ENCODE measurements around the gene SOD2.
"Not testable (repeated sequence)": the region's sequence is repeated elsewhere in the genome, so short reads cannot be mapped to it uniquely, and the experiment has no call there.

Gene SOD2

DNA sequence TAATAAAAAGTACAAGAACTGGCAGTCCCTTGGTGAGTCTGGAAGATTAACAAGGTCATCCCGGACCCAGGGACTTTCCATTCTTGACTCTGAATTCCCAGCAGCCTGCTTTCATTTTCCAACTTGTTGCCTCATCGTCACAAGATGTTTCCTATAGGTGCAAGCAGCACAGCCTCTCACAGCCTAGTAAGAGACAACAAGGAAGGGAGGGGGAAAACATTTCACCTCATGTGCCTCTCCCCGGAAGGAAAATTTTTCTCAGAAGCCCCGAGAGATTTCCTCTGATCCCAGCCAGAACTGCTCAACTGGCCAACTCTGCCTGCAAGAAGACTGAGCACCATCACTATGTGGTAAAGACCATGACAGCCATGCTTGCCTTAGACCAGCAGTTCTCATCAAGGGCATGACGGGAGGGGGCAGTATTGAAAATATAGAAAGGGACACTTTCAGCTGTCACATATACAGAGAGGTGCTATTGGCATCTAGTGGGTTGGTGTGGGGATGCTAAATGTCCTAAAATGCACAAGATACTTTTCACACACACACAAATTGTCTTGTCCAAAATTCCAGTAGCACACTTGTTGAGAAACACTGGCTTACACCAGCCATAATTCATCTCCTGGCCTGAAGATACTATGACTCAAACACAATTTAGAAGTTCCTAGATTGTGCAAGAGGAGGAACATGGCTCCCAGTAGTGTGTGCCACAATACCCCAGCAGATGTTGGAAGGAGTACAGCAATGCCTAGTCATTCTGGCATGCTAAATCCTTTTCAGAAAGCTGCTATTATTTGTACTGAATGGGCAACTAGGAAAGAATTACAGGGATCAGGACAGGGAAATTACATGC is 23.4 kb upstream of the SOD2 start:
- DNase-seq (ENCODE audit: low read depth in 3 of 3, low spot score in 1 of 3): no peak

DNA sequence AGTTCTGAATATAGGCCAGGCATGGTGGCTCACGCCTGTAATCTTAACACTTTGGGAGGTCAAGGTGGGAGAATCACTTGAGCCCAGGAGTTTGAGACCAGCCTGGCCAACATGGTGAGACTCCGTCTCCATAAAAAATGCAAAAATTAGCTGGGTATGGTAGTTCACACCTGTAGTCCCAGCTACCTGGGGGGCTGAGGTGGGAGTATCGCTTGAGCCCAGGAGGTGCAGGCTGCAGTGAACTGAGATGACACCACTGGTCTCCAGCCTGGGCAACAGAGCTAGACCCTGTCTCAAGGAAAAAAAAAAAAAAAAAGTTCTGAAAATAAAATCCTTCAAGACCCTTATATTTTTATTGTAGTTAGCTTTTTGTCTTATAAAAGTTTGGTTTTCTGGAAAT is 22.6 kb upstream of the SOD2 start:
- DNase-seq (ENCODE audit: low read depth in 3 of 3, low spot score in 1 of 3): no peak

DNA sequence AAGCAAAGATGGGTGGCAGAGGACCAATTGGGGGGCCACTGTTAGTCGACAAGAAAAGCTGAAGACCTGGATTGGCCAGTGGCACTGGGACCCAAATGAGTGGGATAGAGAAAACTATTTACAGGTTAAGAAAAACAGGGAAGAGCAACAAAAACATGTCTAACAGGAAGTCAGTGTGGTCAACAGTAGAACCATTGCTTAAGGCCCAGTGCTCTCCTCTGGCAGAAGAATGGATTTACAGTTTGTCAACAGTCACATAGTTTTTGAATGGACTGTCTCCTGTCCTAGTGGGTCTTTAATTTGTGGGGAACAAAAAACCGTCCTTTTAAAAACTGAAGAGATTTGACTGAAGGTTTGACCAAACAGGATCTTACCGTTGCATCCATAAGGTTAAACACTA is 22.1 kb upstream of the SOD2 start:
- no peak for DNase-seq (ENCODE audit: low read depth in 3 of 3, low spot score in 1 of 3)

DNA sequence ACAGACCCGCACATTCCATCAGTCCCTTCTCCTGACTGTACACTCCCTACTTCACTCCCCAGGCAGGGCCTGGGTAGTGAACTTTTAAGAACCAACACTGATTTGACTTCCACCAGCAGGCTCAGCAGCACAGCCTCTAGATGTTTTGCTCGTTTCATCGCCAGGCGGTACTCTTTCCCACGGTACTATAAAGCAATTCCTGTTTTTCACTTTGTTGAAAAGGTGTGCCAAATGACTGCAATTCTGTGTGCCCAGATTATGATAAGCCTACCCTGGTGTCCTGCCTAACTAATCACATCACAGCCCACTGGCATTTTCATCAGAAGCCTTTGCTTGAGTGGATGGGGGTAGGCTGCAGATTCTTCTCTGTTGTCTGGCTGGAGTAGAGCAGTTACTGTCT is 21.4 kb upstream of the SOD2 start:
- no peak for DNase-seq (ENCODE audit: low read depth in 3 of 3, low spot score in 1 of 3)

DNA sequence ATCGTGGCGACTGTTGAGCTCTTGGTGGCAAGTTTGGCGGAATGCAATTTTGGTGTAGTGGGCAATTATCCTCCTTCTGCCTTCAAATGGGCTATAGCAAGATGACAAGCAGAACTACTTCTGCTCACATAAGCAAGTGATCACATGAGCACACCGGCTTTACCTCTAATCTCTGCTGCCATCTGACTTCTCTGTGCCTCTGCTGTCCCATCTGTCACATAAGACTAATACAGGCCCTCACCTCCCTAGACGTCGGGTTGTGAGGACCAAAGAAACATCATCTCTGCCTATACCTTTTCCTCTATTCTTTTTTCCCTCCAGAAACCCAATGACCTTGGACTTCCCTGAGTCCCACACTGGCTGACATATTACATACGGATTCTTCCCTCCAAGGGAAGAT is 20.9 kb upstream of the SOD2 start:
- no peak for DNase-seq (ENCODE audit: low read depth in 3 of 3, low spot score in 1 of 3)

DNA sequence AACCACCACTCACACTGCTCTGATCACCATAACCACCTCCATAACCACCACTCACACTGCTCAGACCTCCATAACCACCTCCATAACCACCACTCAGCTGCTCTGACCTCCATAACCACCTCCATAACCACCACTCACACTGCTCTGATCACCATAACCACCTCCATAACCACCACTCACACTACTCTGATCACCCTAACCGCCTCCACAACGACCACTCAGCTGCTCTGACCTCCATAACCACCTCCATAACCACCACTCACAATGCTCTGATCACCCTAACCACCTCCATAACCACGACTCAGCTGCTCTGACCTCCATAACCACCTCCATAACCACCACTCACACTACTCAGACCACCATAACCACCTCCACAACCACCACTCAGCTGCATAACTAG is 19.3 kb upstream of the SOD2 start:
- not testable (repeated sequence) for DNase-seq (ENCODE audit: low read depth in 3 of 3, low spot score in 1 of 3)

DNA sequence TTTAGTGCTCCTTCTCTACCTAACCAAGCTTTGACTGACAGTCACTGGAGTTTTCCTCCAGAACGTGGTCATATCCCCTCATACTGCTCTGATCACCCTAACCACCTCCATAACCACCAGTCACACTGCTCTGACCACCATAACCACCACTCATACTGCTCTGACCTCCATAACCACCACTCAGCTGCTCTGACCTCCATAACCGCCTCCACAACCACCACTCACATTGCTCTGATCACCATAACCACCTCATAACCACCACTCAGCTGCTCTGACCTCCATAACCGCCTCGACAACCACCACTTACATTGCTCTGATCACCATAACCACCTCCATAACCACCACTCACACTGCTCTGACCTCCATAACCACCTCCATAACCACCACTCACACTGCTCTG is 17.6 kb upstream of the SOD2 start:
- DNase-seq (ENCODE audit: low read depth in 3 of 3, low spot score in 1 of 3): not testable (repeated sequence)

DNA sequence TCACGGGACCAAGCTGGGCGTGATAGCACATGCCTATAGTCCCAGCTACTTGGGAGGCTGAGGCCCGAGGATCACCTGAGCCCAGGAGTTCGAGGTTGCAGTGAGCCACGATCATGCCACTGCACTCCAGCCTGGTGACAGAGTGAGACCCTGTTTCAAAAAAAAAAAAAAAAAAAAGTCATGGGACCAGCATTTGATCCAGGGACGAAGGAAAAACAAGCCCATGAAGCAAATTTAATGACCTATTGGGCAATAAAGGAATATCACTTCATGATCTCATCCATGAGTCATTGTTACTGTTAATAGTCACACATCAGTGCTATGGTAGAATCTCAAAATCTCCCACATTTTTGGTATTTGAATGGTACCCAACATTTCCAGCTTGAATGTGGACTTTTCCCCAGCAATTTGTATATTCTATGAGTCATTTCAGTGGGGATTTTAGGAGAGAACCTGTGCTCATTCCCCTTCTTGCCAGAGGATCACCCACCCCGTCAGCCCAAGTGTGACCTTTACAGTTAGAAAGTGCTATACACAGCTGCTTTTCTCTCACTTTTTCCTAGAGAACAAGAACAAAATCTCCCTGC is 8.5 kb upstream of the SOD2 start:
- no peak for DNase-seq (ENCODE audit: low read depth in 3 of 3, low spot score in 1 of 3)

DNA sequence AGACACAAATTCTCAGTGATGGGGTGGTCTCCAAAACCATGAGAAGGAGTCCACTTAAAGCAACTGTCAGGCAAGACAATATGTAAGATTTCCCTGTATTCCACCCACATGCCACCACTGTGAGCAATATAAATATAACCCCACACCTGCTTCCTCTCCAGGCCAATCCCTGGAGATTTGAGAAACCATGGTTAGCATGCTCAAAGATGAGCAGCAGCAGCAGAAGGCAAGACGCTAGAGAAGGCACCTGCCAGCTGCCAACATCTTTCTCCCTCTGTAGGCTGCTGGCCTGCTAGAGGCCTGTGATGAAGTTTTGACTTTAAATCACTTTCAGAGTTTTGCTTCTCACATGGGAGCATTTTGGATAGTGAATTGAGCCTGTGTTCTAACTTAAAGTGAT is 7.9 kb upstream of the SOD2 start:
- DNase-seq (ENCODE audit: low read depth in 3 of 3, low spot score in 1 of 3): no peak

DNA sequence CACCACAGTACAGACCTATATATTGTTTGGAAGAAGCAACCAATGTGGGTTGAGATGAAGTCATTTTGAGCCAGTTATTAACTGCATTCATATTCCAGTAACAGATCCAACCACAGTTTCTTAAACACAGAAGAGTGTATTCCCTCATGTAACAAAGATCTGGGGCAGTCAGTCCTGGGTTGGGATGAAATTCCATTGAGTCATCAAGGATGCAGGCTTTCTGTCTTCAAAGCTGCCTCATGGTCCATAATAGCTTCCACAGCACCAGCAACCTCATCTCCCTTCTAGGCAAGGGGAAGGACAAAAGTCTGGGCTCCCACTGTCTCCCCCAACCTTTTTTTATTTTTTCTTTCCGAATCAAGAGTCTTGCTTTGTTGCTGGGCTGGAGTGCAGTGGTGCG is 2.9 kb upstream of the SOD2 start:
- DNase-seq (ENCODE audit: low read depth in 3 of 3, low spot score in 1 of 3): no peak

DNA sequence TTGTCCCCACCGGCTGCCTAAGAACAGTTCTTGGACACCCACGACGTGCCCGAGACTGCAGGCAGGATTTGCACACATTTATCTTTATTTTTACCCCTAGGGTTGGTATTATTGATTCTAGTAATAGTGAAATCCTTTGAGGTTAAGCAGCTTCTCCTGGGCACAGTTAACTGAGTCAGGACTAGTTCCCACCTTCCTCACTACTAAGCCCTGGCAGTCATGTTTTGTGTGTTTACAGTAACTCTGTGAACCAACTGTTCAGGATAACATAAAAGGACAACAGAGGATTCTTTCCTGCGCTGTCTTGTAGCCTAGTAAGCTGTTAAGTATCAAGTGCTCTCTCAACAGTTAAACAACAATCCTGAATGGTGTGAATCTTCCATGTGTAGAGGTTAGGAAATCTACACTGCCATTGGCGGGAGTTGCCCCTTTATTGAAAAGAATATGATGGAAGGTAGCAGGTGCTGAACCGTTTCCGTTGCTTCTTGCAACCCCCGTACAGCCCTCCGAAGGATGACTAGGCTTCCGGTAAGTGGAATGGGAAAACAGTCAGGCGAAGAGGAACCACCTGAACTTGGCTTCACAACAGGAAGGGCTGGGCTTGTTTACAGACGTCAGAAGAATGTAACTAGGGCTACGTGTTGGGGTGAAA is 979 bp upstream of the SOD2 start:
- DNase-seq (ENCODE audit: low read depth in 3 of 3, low spot score in 1 of 3): no peak

DNA sequence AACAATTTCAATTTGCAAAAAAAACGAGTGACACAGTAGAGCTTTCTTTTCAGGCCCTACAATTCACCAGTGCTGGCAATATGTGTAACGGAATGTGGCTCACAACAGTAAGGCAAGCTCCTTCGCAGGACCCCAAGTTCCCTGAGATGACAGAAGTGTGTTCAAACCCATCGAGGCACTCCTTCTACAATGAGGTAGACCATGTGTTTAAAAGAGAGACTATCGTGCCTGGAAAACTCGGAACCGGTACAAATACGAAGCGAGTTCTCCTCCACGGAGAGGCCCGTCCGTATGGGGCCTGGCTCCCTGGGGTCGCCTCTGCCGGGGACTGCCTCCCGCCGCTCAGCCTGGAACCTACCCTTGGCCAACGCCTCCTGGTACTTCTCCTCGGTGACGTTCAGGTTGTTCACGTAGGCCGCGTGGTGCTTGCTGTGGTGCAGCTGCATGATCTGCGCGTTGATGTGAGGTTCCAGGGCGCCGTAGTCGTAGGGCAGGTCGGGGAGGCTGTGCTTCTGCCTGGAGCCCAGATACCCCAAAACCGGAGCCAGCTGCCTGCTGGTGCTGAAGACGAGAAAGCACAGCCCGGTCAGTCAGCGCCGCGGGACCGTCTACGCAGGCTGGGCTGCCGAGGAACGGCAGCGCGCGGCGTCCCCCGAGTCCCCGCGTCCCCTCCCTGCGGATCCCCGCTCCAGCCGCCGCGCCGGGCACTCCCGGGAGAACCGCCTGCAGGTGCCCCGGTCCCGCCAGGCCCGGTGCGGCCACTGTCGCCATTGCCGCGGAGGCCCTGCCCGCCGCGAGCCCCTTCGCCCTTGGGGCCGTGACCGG is 526 bp downstream of the SOD2 start:
- peak in 2 of 3 donors; percentile 16 to 37 for DNase-seq (ENCODE audit: low read depth in 3 of 3, low spot score in 1 of 3)

DNA sequence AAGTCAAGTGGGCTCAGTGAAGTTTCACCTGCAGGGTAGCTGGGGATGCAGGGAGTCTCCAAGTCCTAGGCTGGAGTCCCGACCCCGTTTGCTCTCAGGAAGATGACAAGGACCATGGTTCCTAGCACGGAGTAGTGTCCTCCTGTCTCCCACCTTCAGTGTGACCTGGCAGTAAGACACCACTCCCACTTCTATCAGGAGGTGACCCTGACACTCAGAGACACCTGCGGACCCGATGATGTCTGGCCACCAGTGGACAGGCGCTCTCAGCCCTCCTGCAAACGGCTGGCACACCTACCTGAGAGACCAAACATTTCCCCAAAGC is 1.1 kb downstream of the SOD2 start:
- DNase-seq (ENCODE audit: low read depth in 3 of 3, low spot score in 1 of 3): no peak

DNA sequence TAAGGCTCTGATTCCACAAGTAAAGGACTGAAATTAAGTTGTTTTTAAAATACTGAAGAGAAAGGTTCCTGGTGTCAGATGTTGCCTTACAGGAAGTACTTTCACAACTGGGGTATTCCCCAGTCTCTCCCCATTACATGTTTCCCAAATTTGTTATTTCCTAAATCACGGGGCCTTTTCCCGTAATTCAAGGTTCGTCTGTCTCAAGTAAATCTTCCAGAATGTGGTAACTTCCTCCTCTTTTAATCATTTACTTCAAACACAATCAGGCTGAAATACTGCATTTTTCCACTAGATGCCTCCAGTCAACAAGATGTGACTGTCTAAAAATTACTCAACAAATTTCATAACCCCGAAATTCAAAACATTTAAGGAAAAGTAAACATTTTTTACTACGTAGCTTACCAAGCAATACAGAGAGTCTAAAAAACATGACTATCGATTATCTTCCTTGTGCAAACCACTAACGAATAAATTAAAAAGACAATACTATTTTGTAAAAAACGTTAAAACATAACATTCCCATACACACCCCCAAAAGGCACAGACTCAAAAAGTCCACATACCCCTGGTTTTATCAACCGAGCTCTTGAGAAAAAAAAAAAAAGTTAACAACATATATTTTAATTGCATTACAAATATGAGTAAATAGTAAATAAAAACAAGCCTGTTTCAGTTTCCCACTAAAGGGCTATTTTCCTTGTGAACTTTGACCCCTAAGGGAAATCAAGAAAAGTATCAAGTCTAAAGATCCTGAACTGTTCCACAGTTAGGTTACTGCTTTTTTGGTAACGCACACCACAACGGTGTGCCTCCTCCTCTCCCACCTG is 1.7 kb downstream of the SOD2 start:
- DNase-seq (ENCODE audit: low read depth in 3 of 3, low spot score in 1 of 3): no peak

DNA sequence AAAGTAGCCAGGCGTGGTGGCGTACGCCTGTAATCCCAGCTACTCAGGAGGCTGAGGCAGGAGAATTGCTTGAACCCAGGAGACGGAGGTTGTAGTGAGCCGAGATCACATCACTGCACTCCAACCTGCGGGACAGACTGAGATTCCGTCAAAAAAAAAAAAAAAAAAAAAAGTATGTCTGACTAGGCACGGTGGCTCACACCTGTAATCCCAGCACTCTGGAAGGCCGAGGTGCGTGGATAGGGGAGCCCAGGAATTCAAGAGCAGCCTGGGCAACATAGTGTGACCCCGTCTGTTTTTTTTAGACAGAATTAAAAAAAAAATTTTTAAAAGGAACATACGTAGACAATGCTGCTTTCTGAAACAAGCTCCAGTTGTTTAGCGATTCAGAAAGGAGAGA is 2.9 kb downstream of the SOD2 start:
- DNase-seq (ENCODE audit: low read depth in 3 of 3, low spot score in 1 of 3): not testable (repeated sequence)

DNA sequence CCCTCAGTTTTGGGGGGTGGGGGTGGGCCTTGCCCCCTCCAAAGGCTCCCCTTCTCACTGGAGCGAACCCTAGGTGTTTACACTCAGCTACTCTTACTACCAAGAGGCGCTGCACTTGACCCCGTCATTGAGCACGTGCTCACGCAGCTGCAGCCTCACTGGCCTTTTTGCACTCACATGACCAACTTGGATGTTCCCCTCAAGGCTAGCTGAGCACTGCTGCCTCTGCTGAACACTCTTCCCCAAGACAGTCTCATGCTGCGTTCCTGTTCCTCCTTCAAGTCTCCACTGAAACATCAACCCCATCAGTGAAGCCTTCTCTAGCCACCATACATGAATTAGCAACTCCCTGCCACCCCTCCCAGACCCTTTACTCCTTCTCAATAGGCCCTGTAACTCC is 4.0 kb downstream of the SOD2 start:
- DNase-seq (ENCODE audit: low read depth in 3 of 3, low spot score in 1 of 3): no peak

DNA sequence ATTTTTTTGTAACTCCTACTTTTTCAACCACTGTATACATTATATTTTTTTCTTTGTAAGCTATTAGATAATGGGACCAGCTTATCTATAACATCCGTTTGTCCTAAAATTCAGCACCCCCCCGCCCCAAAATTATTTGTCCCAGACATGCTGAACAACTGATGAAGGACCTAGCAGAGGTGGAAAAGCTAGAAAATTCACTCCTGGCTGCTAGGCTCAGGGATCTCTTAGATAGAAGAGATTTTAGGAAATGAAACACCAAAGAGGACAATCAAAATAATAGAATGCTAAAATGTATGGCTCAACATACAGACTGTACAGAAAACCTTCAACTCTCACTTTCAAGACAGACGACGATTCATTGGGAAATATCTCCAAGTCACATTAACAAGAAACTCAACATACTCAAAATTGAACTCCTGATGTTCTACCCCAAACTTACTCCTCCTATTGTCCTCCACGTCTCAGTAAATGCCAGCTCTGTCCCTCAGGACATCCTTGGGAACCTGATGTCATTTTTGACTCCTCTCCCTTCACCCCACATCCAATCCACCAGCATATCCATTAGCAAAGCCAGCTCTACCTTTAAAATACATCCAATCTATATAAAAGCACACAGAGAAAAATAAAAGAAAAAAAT is 4.7 kb downstream of the SOD2 start:
- DNase-seq (ENCODE audit: low read depth in 3 of 3, low spot score in 1 of 3): no peak

DNA sequence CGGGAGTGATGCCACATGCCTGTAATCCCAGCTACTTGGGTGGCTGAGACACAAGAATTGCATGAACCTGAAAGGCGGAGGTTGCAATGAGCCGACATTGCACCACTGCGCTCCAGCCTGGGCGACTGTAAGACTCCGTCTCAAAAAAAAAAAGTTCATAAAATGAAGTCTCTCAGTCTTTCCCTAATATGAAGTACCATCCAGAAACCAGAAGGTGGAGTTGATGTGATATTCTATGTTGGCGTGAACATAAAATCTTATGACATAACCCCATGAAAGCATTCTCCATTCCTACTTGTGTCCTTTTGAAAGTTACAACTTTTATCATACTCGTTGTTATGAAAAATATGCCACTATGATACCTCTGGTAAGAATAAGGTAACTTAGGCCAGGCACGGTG is 5.7 kb downstream of the SOD2 start:
- DNase-seq (ENCODE audit: low read depth in 3 of 3, low spot score in 1 of 3): no peak

DNA sequence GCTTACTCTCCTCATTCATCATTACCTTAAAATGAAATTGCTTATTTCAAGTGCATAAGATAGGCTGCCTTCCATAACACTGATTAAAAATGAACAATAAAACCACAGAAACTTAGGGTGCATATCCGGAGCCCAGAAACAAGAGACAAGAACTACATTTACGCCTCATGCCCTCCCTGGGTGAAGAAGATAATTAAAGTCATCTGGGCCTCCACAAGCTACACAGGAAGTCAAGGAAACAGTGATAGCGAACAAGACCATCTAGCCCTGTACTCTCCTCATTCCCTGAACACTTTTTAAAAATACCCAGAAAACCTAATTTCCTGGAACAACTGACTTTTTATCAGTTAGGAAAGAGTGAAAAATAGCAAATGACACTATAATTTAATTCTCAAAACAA is 6.3 kb downstream of the SOD2 start:
- DNase-seq (ENCODE audit: low read depth in 3 of 3, low spot score in 1 of 3): no peak

DNA sequence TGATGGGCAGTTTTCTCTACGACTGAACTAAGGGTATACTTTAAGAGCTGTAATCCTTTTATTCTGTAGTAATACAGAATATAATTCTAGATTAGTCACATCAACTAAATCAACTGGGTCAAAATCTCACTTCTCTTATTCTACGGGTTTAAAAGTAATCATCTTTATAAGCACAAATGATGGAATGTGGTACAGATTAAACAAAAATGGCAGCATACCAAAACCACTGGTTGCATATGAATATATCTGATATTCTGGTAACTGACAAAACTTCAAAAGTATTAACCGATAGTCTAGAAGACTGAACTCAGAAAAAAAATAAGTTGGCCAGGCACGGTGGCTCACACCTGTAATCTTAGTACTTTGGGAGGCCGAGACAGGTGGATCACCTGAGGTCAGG is 7.0 kb downstream of the SOD2 start:
- no peak for DNase-seq (ENCODE audit: low read depth in 3 of 3, low spot score in 1 of 3)

DNA sequence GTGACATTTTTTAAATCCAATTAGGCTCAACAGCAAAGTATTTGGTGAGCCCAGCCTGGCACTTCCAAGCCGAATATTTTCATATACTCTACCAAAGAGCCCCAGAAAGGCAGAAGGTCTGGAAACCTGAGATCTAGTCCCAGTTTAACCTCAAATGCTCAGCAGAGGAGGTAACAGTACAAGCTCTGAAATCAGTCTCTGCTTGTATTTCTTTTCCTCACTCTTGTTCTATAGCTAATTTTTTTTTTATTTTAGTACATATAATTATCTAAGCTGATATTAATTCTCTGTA is 9.1 kb downstream of the SOD2 start:
- no peak for DNase-seq (ENCODE audit: low read depth in 3 of 3, low spot score in 1 of 3)
